CD14-positive monocyte (primary cell): Measurements from ENCODE around the gene PHACTR4. TPM values are rescaled to one million over a fixed set of nuclear protein-coding genes. Genes with fewer than 3 reads are reported as not detected.

Experiments
- DNase-seq, 3 donors: peaks; one replicate each; pipeline ENCODE4 v3.0.0-alpha.2; 2011 to 2022
- H2AFZ ChIP-seq: 2 replicates; pipeline ENCODE4 v1.6.0; 2012; ENCODE audit warnings: mild to moderate bottlenecking, low read depth, low read length, inconsistent platforms; ENCODE audit not compliant: insufficient read depth, poor library complexity, severe bottlenecking
- H3K27ac ChIP-seq, 2 donors: 1 replicate in 1 of 2; 2 replicates in 1 of 2; pipeline ENCODE4 v1.5.1; 2012 to 2013; ENCODE audit warnings: low read length in 2 of 2, control low read depth in 1 of 2, inconsistent platforms in 1 of 2, low read depth in 1 of 2, mild to moderate bottlenecking in 1 of 2
- H3K27me3 ChIP-seq, 2 donors: one replicate each; pipeline versions ENCODE4 v1.6.0 to v1.6.1; 2011 to 2013; ENCODE audit warnings: low read length in 2 of 2; ENCODE audit not compliant: control insufficient read depth in 2 of 2, insufficient read depth in 2 of 2
- H3K36me3 ChIP-seq, 2 donors: replicated peaks in 1 of 2; 1 replicate in 1 of 2; 2 replicates in 1 of 2; pipeline versions ENCODE4 v1.5.1 to v1.6.1; 2012 to 2013; ENCODE audit warnings: low read length in 2 of 2, control low read depth in 1 of 2, inconsistent platforms in 1 of 2, mild to moderate bottlenecking in 1 of 2; ENCODE audit not compliant: insufficient read depth in 2 of 2, control insufficient read depth in 1 of 2
- H3K4me1 ChIP-seq, 2 donors: 1 replicate in 1 of 2; 2 replicates in 1 of 2; pipeline versions ENCODE4 v1.5.1 to v1.6.1; 2012 to 2013; ENCODE audit warnings: low read length in 2 of 2, control low read depth in 1 of 2, inconsistent platforms in 1 of 2, mild to moderate bottlenecking in 1 of 2, moderate library complexity in 1 of 2; ENCODE audit not compliant: insufficient read depth in 2 of 2, control insufficient read depth in 1 of 2
- H3K4me2 ChIP-seq: replicated peaks from 2 replicates; pipeline ENCODE3; 2012; ENCODE audit warnings: low read length, moderate library complexity, mild to moderate bottlenecking; ENCODE audit not compliant: poor library complexity, severe bottlenecking; ENCODE audit errors: extremely low read depth
- H3K4me3 ChIP-seq, 3 experiments: fragments of 200-600 bp in 1 of 3; sonication (generic) in 1 of 3; replicated peaks in 1 of 3; 1 replicate in 2 of 3; 2 replicates in 1 of 3; pipeline ENCODE4 v1.5.1; 2011 to 2013; ENCODE audit warnings: low read length in 3 of 3, mild to moderate bottlenecking in 3 of 3, control low read depth in 2 of 3, low read depth in 2 of 3, inconsistent platforms in 1 of 3, moderate library complexity in 1 of 3
- H3K79me2 ChIP-seq: 2 replicates; pipeline ENCODE4 v1.6.0; 2012; ENCODE audit warnings: mild to moderate bottlenecking, control low read depth, inconsistent platforms, low read length, moderate library complexity; ENCODE audit not compliant: insufficient read depth
- H3K9ac ChIP-seq: 2 replicates; pipeline ENCODE4 v1.6.0; 2017; ENCODE audit warnings: low read length, mild to moderate bottlenecking; ENCODE audit not compliant: insufficient read depth, poor library complexity, severe bottlenecking
- H3K9me3 ChIP-seq, 2 donors: replicated peaks in 1 of 2; 1 replicate in 1 of 2; 2 replicates in 1 of 2; pipeline versions ENCODE4 v1.5.1 to v1.6.1; 2012 to 2013; ENCODE audit warnings: low read length in 2 of 2, control low read depth in 1 of 2; ENCODE audit not compliant: control insufficient read depth in 1 of 2, insufficient read depth in 1 of 2
- H4K20me1 ChIP-seq: 2 replicates; pipeline ENCODE4 v1.6.0; 2012; ENCODE audit warnings: mild to moderate bottlenecking, low read length, control low read depth, moderate library complexity; ENCODE audit not compliant: insufficient read depth
- H3K27ac Mint-ChIP-seq, 7 donors: one replicate each; pipeline ENCODE4 v1.8.0; 2020; ENCODE audit warnings: mild to moderate bottlenecking in 7 of 7, mixed read lengths in 7 of 7, moderate library complexity in 6 of 7, inconsistent platforms in 2 of 7
- H3K27me3 Mint-ChIP-seq, 3 donors: one replicate each; pipeline ENCODE4 v1.8.0; 2021 to 2022; ENCODE audit warnings: low read depth in 3 of 3, mild to moderate bottlenecking in 3 of 3, mixed read lengths in 3 of 3, moderate library complexity in 3 of 3, inconsistent platforms in 1 of 3
- H3K36me3 Mint-ChIP-seq, 2 donors: one replicate each; pipeline ENCODE4 v1.8.0; 2020; ENCODE audit warnings: mixed read lengths in 2 of 2, inconsistent platforms in 1 of 2, mild to moderate bottlenecking in 1 of 2
- H3K4me1 Mint-ChIP-seq: one replicate; pipeline ENCODE4 v1.8.0; 2020; ENCODE audit warnings: mild to moderate bottlenecking, mixed read lengths
- H3K4me3 Mint-ChIP-seq, 2 donors: one replicate each; pipeline ENCODE4 v1.8.0; 2020; ENCODE audit warnings: mild to moderate bottlenecking in 2 of 2, mixed read lengths in 2 of 2, moderate library complexity in 1 of 2
- H3K9me3 Mint-ChIP-seq, 7 donors: one replicate each; pipeline ENCODE4 v1.8.0; 2020 to 2022; ENCODE audit warnings: mixed read lengths in 7 of 7, mild to moderate bottlenecking in 6 of 7, moderate library complexity in 6 of 7, inconsistent platforms in 2 of 7
- CTCF ChIP-seq: fragments of 200-600 bp; IDR thresholded peaks from one replicate; pipeline ENCODE4 v1.8.0; 2022; ENCODE audit warnings: antibody characterized with exemption, mild to moderate bottlenecking
- WGBS: methylation state at CpG from one replicate; pipeline ENCODE4 v1.1.5; 2013; ENCODE audit warnings: missing lambda C conversion rate; ENCODE audit not compliant: insufficient coverage; 5-methylcytosine and 5-hydroxymethylcytosine counted together
- intact Hi-C, 2 donors: fragments of 100-400 bp; cut with micrococcal nuclease; formaldehyde crosslinking; loops; one replicate each; pipeline versions ENCODE4 v1.15.0 to v1.15.1; 2023
- polyA plus RNA-seq, 3 donors: library from polyadenylated mRNA; depleted of rRNA in 1 of 3; unstranded in 2 of 3; stranded (reverse) in 1 of 3; fragments of 300-500 nt in 2 of 3; fragments of >200 nt in 1 of 3; fragmentation: Illumina TruSeq in 2 of 3; gene quantifications; 1 replicate in 2 of 3; 2 replicates in 1 of 3; pipeline ENCODE4 v1.2.3, GENCODE V29; 2012 to 2021

PHACTR4 gene
- polyA plus RNA-seq, 3 donors: 2.9 to 9.7 (median 2.9) TPM

DNA sequence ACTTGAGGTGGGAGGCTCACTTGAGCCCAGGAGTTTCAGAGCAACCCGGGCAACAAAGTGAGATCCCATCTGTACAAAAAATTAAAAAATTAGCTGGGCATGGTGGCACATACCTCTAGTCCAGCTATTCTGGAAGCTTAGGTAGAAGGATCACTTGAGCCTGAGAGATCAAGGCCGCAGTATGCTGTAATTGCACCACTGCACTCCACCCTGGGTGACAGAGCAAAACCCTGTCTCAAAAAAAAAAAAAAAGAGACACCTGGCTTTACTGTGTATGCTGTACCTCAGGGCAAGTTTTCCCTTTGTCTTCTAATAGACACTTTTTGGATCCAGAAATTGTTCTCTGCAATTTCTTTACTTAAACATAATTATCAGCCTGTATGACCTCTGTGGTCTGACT, 113.2 kb downstream of the PHACTR4 start:
- H3K36me3 ChIP-seq: peaks cover 52 to 81% of the 10 kb centered on the region in 2 donors
- H3K9me3 ChIP-seq: no peaks in the 10 kb centered on the region
- H3K4me3 ChIP-seq: no peak overlapping the region
- H3K9ac ChIP-seq: no peak overlapping the region
- no peaks in the 10 kb centered on the region for H3K4me1 Mint-ChIP-seq
- no peak overlapping the region for H3K4me3 Mint-ChIP-seq
- H3K27me3 Mint-ChIP-seq: peaks cover 0 to 2% (median 0%) of the 10 kb centered on the region in 3 donors
- peaks cover 48 to 82% of the 10 kb centered on the region in 2 donors for H3K36me3 Mint-ChIP-seq
- H3K27me3 ChIP-seq: no peaks in the 10 kb centered on the region
- H3K9me3 Mint-ChIP-seq: no peaks in the 10 kb centered on the region
- H3K4me1 ChIP-seq: no peaks in the 10 kb centered on the region
- H4K20me1 ChIP-seq: no peaks in the 10 kb centered on the region
- no peaks in the 10 kb centered on the region for H3K79me2 ChIP-seq
- WGBS: 100% methylated on average over 2 of the region's 2 CpGs
- no peak overlapping the region for H3K27ac ChIP-seq
- no peak overlapping the region for H3K27ac Mint-ChIP-seq
- DNase-seq: no peak
- H2AFZ ChIP-seq: no peak overlapping the region
- TF ChIP-seq CTCF: no peak
- H3K4me2 ChIP-seq: no peak overlapping the region
- intact Hi-C loops: no loop called here

GRCh38 chr1:28494737-28495136, 125.2 kb downstream of the PHACTR4 start:
- WGBS: 100% methylated on average over 1 of the region's 1 CpG
- Histone ChIP-seq H3K27ac (no peak overlapping the region), H3K9me3 (no peaks in the 10 kb centered on the region), H4K20me1 (no peaks in the 10 kb centered on the region), H3K9ac (no peak overlapping the region), H2AFZ (no peak overlapping the region), H3K4me3 (no peak overlapping the region), H3K36me3 (peaks cover 45 to 90% of the 10 kb centered on the region in 2 donors), H3K79me2 (no peaks in the 10 kb centered on the region), H3K27me3 (no peaks in the 10 kb centered on the region), H3K4me2 (no peak overlapping the region), H3K4me1 (no peaks in the 10 kb centered on the region)
- Mint-ChIP-seq H3K4me1 (no peaks in the 10 kb centered on the region), H3K27me3 (no peaks in the 10 kb centered on the region), H3K9me3 (no peaks in the 10 kb centered on the region), H3K36me3 (peaks cover 51 to 80% of the 10 kb centered on the region in 2 donors), H3K27ac (peak overlapping the region in 1 of 7 donors; percentile 37), H3K4me3 (no peak overlapping the region)
- TF ChIP-seq CTCF: no peak
- no peak for DNase-seq
- intact Hi-C loops: no loop called here
